ENCODE measurements around the gene PTRHD1.
"Not testable (repeated sequence)": the region's sequence is repeated elsewhere in the genome, so short reads cannot be mapped to it uniquely, and the experiment has no call there.

Gene PTRHD1

GRCh38 chr2:24792874-24793760 is at the start of gene PTRHD1, which contains the start of gene CENPO:
Gene PTRHD1, minus strand, starts transcription at chr2:24793391. Its CDS starts 14 bp downstream, at chr2:24793377.
Gene CENPO, plus strand, starts transcription at chr2:24793425. Its CDS starts 495 bp downstream, at chr2:24793920.
- DNase-seq = peak; percentile 95 to 98

- DNase-seq = no peak
Measured at GRCh38 chr2:24842081-24843050, 49.2 kb upstream of the PTRHD1 start.

GRCh38 chr2:24840962-24841945 is 48.1 kb upstream of the PTRHD1 start:
- no peak for DNase-seq

GRCh38 chr2:24840164-24840869 is 47.1 kb upstream of the PTRHD1 start:
- DNase-seq = no peak

- no peak for DNase-seq
Measured at GRCh38 chr2:24839729-24840128, 46.5 kb upstream of the PTRHD1 start.

GRCh38 chr2:24838541-24838940 is 45.4 kb upstream of the PTRHD1 start:
- no peak for DNase-seq

- DNase-seq = no peak
Measured at GRCh38 chr2:24837996-24838513, 44.9 kb upstream of the PTRHD1 start.

- DNase-seq = no peak
Measured at GRCh38 chr2:24836706-24837105, 43.5 kb upstream of the PTRHD1 start.

GRCh38 chr2:24836206-24836605 is 43.0 kb upstream of the PTRHD1 start:
- no peak for DNase-seq

- not testable (repeated sequence) for DNase-seq
Measured at GRCh38 chr2:24835411-24835810, 42.2 kb upstream of the PTRHD1 start.

GRCh38 chr2:24834733-24835395 is 41.7 kb upstream of the PTRHD1 start:
- no peak for DNase-seq

- no peak for DNase-seq
Measured at GRCh38 chr2:24833821-24834732, 40.9 kb upstream of the PTRHD1 start.

GRCh38 chr2:24832931-24833701 is 39.9 kb upstream of the PTRHD1 start:
- DNase-seq = no peak

GRCh38 chr2:24832521-24832920 is 39.3 kb upstream of the PTRHD1 start:
- no peak for DNase-seq

- DNase-seq = no peak
Measured at GRCh38 chr2:24832073-24832461, 38.9 kb upstream of the PTRHD1 start.

GRCh38 chr2:24831221-24832072 is 38.3 kb upstream of the PTRHD1 start:
- no peak for DNase-seq

- DNase-seq = no peak
Measured at GRCh38 chr2:24830786-24831185, 37.6 kb upstream of the PTRHD1 start.

GRCh38 chr2:24830351-24830750 is 37.2 kb upstream of the PTRHD1 start:
- no peak for DNase-seq

Data from NCI-H187 (cell line).